ENCODE results near the gene KRTAP1-4. TPM values are rescaled to one million over a fixed set of nuclear protein-coding genes. Genes with fewer than 3 reads are reported as not detected.

KRTAP1-4 gene
- total RNA-seq, 4 donors from 2014 or later, result not detected

DNA sequence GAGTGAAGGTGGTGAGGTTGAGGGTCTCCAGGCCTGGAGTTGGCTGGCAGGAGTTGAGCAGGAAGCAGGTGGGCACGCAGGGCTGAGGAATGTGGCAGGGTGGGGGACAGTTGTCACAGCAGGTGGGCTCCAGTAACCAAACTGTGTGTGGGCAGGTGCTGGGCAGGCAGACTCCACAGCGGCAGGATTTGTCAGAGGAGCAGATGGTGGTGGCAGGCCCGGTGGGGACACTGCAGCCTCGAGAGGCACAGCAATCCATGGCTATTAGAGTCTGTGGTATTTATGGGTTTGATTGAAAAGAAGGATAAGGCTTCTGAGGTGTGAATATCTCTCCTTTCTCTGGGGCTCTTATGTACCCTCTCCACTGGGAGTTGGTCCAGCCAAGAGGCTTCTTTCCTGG, 36.2 kb downstream of the KRTAP1-4 start, which contains the start of gene KRTAP3-3:
Gene KRTAP3-3, minus strand, starts transcription at position 326 of the 400 bp plus-strand sequence. Its CDS starts 67 bp downstream, at position 259.
- no peaks in the 10 kb centered on the region for H3K4me1 ChIP-seq
- no peaks in the 10 kb centered on the region for H3K9me3 ChIP-seq
- H3K36me3 ChIP-seq, result no peaks in the 10 kb centered on the region
- no peak within 1 kb of the TSS for H3K4me3 ChIP-seq
- no peak within 1 kb of the TSS for H3K27ac ChIP-seq
- H3K27me3 ChIP-seq, result peaks cover 0 to 47% (median 0%) of the 10 kb centered on the region in 4 donors
- no peak for DNase-seq
- no peak for TF ChIP-seq POLR2A (IDR thresholded peaks at IDR 0.05)
- TF ChIP-seq, protein P1, sequence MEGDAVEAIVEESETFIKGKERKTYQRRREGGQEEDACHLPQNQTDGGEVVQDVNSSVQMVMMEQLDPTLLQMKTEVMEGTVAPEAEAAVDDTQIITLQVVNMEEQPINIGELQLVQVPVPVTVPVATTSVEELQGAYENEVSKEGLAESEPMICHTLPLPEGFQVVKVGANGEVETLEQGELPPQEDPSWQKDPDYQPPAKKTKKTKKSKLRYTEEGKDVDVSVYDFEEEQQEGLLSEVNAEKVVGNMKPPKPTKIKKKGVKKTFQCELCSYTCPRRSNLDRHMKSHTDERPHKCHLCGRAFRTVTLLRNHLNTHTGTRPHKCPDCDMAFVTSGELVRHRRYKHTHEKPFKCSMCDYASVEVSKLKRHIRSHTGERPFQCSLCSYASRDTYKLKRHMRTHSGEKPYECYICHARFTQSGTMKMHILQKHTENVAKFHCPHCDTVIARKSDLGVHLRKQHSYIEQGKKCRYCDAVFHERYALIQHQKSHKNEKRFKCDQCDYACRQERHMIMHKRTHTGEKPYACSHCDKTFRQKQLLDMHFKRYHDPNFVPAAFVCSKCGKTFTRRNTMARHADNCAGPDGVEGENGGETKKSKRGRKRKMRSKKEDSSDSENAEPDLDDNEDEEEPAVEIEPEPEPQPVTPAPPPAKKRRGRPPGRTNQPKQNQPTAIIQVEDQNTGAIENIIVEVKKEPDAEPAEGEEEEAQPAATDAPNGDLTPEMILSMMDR (IDR thresholded peaks at IDR 0.05), result no peak
- intact Hi-C loops (cut with DNase I), result no loop called here
- 63 to 69% methylated on average over 2 to 4 of the region's 4 CpGs for WGBS, 2 donors

DNA sequence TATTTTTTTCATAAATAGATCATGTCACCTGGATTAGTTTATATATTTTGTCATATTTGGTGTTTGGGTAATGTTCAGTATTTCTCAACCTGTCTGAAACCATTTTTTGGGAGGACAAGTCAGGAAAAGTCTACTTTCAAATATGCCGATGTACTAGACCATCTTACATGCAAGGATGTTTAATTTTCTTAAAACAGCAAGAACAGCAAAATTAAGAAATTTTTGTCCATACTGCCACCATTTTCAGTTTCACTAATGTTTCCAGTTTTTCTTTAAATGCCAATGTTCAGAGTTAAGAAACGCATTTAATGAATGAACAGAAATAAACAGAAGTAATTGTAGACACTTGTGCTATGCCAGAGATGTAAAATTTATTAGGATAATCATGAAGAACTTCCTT, 36.9 kb downstream of the KRTAP1-4 start:
- no peak for TF ChIP-seq POLR2A (IDR thresholded peaks at IDR 0.05)
- TF ChIP-seq, protein P1 (IDR thresholded peaks at IDR 0.05), result no peak
- Histone ChIP-seq H3K4me3 (no peak overlapping the region), H3K4me1 (no peaks in the 10 kb centered on the region), H3K36me3 (no peaks in the 10 kb centered on the region), H3K27me3 (peaks cover 0 to 41% (median 0%) of the 10 kb centered on the region in 4 donors), H3K9me3 (no peaks in the 10 kb centered on the region), H3K27ac (no peak overlapping the region)
- intact Hi-C loops (cut with DNase I), result no loop called here
- WGBS, 2 donors, result 92 to 98% methylated on average over 2 of the region's 2 CpGs
- no peak for DNase-seq

DNA sequence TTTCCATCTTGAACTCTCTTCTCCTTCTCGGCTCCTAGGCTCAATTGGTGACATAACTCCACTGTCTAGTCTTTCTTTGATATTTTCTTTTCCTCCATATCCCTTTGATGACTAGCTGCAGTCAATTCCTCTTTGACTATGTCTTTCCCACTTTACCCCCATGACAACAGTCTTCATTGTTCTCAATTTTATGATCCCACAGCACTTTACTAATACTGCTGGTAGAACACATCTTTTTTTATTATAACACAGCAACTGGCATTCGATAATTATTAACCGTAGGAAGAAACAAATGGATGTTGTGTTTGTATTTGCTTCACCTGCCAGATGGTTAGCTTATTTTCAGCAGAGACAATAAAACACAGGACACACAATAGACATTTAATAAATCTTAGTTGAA, 37.3 kb downstream of the KRTAP1-4 start:
- TF ChIP-seq, protein P1 (IDR thresholded peaks at IDR 0.05), result no peak
- no peak for TF ChIP-seq POLR2A (IDR thresholded peaks at IDR 0.05)
- Histone ChIP-seq H3K4me1 (no peaks in the 10 kb centered on the region), H3K27me3 (peaks cover 0 to 37% (median 0%) of the 10 kb centered on the region in 4 donors), H3K36me3 (no peaks in the 10 kb centered on the region), H3K27ac (no peak overlapping the region), H3K4me3 (no peak overlapping the region), H3K9me3 (no peaks in the 10 kb centered on the region)
- 85 to 89% methylated on average over 3 of the region's 3 CpGs for WGBS, 2 donors
- intact Hi-C loops (cut with DNase I), result no loop called here
- DNase-seq, result no peak

DNA sequence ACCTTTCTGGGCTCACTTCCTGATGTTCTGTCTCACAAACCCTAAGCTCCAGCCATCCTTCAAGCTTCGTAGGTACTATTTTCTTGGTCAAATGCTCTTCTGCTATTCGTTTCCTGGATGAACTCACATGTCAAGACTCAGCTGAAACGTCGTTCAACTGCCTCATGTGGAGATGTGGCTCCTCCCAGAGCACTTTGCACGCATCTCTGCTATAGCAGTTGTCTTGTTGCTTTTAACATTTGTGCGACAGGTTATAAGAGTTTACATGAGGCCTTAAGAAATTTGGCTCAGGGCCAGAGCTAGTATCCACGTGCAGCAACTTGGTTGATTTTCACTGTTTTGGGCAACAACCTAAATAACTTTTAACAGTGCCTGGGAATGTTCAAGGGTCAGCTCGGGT, 43.1 kb downstream of the KRTAP1-4 start:
- peaks cover 0 to 10% (median 0%) of the 10 kb centered on the region in 4 donors for H3K27me3 ChIP-seq
- no peak for DNase-seq
- intact Hi-C loops (cut with DNase I), result no loop called here
- no peak overlapping the region for H3K27ac ChIP-seq
- 26 to 53% methylated on average over 8 of the region's 8 CpGs for WGBS, 2 donors
- H3K4me3 ChIP-seq, result no peak overlapping the region
- H3K9me3 ChIP-seq, result no peaks in the 10 kb centered on the region
- TF ChIP-seq POLR2A (IDR thresholded peaks at IDR 0.05), result no peak
- TF ChIP-seq, protein P1 (IDR thresholded peaks at IDR 0.05), result no peak
- peaks cover 0 to 13% (median 0%) of the 10 kb centered on the region in 3 donors for H3K4me1 ChIP-seq
- no peaks in the 10 kb centered on the region for H3K36me3 ChIP-seq

DNA sequence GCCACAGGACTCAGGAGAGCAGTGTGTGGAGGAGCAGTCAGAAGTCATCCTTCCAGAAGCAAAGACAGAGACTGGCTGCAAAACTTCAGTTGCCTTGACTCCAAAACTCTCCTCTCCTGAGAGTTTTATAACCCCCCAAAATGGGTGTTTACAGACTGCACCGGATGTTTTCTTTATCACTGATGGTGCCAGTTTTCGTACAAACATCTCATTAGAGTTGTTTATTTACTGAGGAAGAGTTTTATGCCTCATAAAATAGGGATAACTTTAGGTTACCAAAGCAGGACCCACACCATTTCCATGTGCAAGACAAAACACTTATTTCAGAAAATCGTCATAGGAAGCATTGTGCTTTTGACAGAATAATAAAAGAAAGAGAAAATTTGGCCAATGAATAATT, 45.8 kb downstream of the KRTAP1-4 start, which contains the start of gene KRT40:
Gene KRT40, minus strand, starts transcription at position 101 of the 400 bp plus-strand sequence. Its CDS starts 53 bp downstream, at position 48.
- intact Hi-C loops (cut with DNase I), result no loop called here
- 68 to 75% methylated on average over 3 of the region's 3 CpGs for WGBS, 2 donors
- Histone ChIP-seq H3K4me3 (no peak within 1 kb of the TSS), H3K9me3 (no peaks in the 10 kb centered on the region), H3K27ac (no peak within 1 kb of the TSS), H3K27me3 (peaks cover 0 to 13% (median 0%) of the 10 kb centered on the region in 4 donors), H3K4me1 (peaks cover 0 to 16% (median 0%) of the 10 kb centered on the region in 3 donors), H3K36me3 (no peaks in the 10 kb centered on the region)
- DNase-seq, result no peak
- TF ChIP-seq, protein P1 (IDR thresholded peaks at IDR 0.05), result no peak
- no peak for TF ChIP-seq POLR2A (IDR thresholded peaks at IDR 0.05)
